Activated effector memory CD4-positive, alpha-beta T cell treated with Interleukin-2 at 50 U/mL for 16 hours (primary cell): ENCODE data around the gene ZNF292.
"Not testable (repeated sequence)": the region's sequence is repeated elsewhere in the genome, so short reads cannot be mapped to it uniquely, and the experiment has no call there.

Source experiments
- DNase-seq: peaks from one replicate; pipeline ENCODE4 v3.0.0-alpha.2; 2020

Gene ZNF292

DNA sequence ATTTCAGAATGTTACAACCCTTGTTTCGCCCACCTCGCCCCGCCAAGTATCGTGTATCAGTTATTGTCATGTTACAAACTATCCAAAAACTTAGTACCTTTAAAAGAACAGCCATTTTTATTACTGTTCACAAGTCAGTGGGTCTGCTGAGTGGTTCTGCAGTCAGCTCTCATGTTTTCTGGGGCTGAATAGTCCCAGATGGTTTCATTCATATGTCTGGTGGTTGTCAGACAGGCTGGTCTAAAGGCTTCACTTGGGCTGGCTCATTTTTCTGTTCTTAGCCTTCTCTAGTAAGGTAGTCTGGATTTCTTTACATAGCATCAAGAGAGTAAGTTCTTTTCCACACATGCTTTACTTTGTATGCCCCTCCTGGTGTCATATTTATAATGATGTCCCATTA is 8.6 kb downstream of the ZNF292 start:
- DNase-seq: no peak

DNA sequence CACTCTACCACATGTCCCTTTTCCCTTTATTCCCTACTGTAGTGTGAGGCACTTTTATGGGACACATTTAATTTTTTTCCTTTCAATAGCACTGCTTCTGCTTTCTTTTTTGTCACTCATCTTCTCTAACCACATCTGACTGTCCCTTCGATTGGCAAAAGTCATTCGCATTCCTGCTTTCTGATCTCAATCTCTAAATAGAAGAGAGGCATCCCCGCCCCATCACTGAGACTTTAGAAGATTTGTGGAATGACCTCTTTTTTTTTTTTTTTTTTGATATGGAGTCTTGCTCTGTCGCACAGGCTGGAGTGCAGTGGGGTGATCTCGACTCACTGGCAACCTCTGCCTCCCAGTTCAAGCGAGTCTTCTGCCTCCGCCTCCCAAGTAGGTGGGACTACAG is 9.1 kb downstream of the ZNF292 start:
- DNase-seq: no peak

DNA sequence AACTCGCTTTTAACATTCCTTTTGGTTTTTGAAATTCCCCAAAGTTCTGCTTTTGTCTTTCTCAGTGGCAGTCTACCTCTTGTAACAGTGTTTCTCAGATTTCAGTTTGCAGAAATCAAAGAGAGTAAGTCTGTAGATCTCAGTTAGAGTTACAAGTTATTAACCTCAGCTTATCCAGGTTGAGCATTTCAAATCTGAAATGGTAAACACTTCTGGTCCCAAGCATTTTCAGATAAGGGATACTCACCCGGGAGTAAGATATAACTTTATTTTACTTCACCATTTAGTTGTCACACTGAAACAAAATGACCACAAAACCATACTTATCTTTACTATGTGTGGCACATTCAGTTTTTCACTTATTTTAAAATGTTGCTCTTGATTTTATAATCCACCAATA is 9.8 kb downstream of the ZNF292 start:
- no peak for DNase-seq

DNA sequence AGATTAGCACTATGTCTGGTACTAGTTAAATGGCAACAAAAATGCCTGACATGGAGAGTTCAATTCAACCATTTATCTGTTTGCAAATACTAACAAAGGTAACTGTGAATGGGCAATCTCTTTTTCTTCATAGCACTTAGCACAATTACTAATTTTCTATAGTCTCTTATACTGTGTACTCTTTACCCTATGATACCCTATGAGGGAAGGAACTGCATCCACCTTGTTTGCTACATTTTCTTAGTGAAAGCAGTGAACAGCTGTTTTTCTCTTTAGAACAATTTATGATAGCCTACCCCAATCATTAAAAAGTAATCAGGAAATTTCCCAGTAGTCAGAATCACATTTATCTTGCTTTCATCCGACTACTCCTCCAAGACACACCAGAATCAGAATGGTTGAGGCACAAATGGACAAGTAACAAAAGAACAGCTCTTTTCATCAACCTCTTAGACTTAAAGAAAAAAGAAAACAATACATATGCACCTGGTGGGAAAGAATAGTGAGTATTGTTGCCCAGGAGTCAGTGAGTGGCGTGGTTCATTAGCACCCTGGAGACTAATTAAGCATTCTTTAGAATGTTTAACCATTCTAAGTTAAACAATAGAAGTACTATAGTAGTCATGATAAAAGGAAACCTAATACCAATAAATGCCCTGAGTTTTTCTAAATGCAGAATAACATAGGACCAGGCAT is 16.7 kb downstream of the ZNF292 start:
- no peak for DNase-seq

DNA sequence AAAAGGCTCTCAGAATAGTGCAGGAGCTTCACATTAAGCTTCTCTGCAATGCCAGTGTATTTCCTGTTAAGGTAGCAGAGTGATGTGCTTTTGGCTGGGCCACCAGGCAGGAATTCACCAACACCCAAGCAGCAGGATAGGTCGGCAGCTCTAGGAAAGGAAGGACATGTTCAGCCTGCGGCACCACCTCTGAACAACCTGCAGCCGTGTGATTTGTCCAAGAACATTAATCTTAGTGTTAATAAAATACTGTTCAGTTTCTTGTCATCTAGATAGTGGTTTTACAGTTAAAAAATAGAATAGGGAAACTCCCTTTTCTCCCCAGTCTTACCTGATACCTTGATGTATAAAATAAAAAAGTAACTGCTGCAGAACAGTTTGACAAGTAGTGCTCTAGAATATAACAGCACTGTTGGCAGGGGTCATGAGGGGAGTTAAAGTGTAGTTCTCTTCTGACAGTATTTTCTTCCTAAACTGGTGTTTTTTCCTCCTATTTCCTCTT is 18.8 kb downstream of the ZNF292 start:
- no peak for DNase-seq

DNA sequence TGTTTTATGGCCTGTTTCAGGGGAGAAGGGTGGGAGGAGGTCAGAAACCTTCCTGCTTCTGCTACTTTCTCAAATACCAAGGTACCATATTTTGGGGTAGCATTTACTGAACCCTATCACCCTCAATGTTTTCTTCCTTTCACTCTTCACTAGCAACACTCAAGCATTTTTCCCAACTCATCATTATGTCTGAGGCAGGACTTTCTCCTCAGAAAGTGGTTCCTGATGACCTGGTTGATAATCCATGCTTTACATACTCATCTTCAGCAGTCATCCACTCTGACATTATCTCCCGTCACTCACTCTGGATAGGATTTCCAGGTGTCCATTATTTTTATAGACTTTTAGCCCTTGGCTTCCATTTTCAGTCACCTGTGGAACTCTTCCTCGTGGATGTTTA is 21.1 kb downstream of the ZNF292 start:
- no peak for DNase-seq

DNA sequence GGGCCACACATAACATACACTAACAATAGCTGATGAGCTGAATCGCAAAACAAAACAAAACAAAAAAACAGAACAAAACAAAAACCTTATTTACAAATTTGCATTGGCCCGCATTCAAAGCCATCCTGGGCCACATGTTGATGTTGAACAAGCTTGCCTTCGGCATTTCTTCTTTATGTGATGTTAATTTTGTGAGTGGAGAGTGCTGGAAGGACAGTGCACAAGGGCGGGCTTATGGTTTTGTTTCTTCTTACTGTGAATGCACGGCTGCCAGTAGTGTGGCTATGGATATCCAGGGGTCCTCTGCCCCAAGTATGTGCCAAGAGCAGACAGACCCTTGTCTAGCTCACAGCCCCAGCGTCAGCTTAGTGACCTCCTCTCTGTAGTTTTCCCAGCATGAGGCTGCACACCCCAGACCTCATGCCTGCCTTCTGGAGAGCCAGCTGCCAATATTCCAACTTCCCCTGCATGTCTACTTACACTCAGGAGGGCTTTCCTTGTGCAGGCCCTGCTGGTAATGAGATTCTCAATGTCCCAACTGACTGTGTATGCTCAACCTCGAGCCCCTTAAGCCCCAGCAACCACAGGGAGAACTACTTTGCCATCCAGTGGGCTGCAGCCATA is 24.9 kb downstream of the ZNF292 start:
- DNase-seq: no peak

DNA sequence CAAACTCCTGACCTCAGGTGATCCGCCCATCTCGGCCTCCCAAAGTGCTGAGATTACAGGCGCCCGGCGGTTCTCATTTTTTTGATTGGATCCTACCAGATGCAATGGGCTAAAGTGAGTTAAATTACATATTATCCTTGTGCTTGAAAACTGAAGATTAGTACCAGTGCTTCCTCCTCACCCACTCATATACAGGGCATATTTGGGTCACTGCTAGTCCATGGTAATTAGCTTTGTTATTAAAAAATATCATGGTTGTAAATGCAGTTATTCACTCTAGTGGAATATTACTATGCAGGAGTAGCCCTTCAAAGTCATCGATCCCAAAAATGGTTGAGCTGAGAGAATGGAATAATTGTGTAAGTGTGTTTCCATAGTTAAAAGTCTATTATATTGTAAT is 26.5 kb downstream of the ZNF292 start:
- no peak for DNase-seq

DNA sequence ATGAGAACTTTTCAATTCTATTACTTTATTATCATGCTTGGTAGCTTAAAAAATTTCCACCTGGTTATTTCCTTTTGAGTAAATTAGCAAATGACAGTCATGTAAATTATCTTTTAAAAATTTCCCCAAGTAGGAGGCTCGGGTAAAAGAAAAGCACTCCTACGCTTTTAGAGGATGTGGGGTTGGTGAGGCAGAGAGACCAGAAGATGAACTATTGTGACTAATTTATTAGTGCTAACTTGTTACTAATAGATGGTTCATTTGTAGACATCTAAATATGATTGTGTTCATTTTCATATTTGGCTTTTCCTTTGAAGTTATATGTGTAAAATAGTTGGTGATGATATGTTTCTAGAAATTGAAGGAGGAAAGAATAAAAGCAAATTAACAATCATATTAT is 27.0 kb downstream of the ZNF292 start:
- DNase-seq: no peak

DNA sequence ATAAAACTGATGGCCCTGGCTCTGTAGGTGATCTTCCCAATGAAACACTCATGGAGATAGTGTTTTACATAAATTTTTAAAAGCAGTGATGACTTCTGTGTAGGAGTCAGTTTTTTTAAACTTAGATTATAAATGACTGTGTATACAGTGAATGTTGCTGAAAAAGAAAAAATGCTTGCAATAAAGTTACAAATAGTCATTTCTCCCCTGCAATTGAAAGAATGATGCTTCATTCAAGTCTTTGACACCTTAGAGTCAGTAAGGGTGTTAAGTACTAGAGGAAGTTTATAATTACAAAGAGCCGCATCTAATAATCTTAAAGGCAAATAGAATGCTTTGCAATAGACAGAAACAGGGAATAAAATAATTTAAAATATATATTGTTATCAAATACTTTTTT is 27.6 kb downstream of the ZNF292 start:
- DNase-seq: no peak

DNA sequence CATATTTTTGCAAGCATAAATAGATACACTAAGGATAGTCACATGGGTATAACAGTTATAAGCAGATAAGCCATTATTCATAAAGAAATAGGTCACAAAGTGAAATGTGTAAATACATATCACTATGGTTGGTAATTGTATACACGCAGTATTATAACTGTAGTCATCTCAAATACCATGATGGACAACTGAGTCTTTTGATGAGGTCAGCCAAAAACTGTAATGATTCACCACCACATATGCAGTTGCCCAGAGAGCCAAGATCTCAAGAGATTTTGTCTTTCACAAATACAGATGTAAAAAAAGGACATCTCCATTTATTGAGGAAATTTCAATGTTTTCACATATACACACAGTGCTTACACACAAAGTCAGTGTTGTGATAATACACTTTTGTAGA is 28.3 kb downstream of the ZNF292 start:
- DNase-seq: no peak

DNA sequence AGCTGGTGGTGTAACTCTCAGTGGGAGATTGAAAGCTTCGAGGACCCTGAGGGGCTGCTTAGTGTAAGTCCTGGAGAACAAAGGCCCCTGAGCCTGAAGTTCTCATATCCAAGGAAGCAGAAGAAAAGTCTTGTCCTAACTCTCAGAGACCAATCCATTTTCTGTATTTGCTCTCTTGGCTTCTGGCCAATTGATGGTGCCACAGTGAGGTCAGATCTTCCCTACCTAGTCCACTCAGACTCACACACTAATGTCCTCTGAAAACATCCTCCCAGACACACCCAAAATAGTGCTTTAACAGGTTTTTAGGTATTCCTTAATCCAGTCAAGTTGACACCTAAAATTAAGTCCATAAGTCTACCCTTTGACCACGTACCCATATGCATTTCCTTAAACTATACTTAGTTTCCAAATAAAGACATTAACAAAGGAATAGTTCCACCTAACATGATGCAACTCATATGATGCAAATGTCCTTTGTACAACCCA is 29.4 kb downstream of the ZNF292 start:
- no peak for DNase-seq

DNA sequence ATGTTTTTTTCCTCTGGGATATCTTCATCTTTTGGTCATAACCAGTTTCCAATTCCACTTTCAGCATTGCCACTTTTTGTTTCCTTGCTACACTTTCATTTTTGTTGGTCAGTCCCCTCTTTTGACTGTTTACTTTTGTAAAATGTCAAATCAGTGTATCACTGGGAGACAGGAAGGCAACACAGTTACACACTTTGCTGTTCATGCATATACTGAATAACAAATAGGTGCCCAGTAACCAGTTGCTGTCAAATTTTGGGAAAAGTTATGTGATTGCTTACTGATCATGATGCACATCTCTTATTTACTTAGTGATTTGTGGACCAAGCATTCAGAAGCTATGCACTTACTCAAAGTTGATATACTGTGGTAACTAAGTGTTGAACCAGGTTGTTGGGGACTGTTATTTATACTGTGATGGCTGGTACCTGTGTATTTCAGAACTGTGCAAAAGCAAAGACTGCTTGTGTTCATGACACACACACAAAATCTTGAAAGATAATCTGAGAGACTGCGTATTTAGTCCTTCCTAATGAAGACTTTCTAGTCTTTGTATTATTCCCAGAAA is 41.0 kb downstream of the ZNF292 start:
- no peak for DNase-seq

DNA sequence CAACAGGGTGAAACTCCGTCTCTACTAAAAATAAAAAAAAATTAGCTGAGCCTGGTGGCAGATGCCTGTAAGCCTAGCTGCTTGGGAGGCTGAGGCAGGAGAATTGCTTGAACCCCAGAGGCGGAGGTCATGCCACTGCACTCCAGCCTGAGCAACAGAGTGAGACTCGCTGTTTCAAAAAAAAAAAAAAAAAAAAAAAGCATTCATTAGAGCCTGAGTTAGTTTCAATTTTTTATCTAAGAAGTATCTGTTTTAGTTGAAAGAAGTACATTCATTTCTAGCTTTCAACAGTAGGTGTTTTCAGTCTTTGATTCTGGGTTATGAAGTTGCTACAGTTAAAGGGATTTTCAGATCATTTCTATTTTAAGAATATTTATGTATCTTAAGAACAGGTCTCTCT is 42.2 kb downstream of the ZNF292 start:
- DNase-seq: no peak

DNA sequence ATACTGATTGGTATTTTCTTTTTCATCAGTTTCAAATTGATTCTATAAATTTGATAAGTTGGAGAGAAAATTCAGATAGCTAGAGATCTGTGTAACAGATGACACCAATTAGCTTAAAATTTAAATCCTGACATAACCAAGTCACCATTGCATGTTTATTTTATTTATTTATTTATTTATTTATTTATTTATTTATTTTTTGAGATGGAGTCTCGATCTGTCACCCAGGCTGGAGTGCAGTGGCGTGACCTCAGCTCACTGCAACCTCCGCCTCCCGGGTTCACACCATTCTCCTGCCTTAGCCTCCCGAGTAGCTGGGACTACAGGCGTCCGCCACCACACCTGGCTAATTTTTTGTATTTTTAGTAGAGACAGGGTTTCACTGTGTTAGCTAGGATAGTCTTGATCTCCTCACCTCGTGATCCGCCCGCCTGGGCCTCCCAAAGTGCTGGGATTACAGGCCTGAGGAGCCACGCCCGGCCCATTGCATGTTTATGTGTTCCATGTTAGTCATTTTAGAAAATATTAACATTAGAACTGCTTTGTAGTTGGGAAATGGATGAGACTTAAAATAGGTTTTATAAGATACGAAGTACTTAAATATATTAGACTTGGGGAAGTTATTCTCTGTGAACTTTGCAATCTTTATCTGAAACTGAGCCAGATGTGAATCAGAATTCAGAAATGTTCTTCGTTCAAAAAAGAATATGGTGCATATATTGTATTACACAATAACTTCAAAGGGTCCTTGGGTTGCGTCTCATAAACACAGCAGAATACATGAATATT is 42.9 kb downstream of the ZNF292 start:
- DNase-seq: not testable (repeated sequence)

DNA sequence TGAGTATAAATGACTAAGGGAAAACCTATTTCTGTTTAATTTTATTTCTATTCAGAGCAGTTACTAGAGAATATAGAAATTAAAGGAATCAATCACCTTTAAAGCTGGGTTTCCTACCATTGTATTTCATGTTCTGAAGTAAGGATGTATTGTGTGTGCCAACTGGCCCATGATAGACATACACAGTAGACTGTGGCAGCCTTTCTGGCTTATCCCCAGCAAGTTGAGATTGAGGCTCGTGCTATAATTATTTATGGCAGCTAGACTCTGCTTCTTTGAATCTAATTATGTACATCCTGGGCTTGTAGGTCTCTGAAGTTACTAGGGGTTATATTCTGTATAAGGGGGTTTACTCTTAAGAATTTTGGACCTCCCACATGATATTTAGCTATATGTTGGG is 44.4 kb downstream of the ZNF292 start:
- DNase-seq: no peak

DNA sequence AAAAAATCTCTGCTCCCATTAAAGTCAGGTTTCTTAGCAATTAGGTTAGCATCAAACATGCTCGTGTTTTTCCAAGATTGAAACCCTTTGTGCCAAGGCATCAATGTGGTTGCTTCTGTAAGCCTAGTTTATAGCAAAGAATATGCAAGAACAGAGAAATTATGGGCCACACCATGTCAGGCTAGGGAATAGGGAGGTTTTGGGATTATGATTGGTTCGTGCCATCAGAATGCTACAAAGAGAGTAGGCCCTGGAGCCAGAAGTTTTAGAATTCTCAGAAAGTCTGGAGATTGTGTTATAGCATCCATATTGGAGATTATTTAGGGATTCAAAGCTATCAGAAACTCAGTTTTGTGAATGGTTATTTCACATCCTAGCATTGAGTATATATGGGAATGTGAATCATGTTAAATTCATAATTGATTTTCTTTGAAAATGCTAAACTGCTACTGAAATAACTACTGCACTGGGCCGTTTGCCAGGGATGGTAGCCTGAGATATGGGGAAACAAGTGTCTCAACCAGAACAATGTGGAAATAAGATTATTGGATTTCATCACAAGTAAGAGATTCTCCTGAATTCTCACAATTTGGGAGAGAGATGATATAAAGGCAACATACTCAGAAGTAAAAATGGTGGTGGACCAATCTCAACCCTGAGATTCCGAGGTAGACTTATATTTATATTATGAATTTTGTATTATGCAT is 45.3 kb downstream of the ZNF292 start:
- DNase-seq: no peak

DNA sequence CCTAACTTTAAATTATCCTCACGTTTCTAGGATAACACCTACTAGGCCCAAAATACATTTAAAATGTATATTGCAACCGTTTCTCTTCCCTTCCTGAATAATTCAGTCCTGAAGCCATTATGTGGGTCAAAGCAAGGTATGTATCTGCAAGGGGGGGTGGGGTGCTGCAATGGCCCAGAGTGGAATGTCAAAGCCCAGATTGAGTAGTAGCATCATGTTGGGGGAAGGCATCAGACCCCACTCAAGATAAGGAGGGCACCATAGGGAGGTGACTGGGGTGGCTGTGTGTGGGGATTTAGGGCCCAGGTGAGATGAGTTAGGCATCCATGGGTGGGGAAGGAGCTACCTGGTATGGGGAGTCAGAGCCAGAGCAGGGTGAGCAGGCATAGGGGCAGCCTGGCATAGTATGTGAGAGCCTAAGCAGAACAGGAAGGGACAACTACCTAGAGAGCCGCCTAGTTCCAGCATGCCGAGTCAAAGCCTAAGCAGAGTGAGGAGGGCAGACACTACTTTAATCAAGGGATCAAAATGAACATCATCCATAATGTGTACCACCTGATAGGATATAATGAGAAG is 48.2 kb downstream of the ZNF292 start:
- DNase-seq: no peak

DNA sequence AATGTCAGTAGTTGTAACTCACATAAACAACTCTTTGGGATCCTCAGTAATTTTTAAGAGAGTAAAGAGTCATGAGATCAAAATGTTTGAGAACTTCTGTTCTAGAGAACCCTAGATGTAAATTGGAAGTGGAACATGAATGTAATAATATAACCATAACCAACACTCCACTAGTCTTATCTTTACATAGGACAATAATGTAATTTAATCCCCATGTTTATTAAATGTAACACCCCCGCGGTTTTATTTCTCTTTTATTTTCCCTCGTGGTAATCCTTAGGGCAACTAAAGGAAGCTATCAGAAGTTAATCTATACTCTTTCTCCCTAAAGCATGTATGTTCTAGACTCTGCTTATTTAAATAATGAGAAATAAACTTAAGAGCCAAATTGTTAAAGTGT is 54.4 kb downstream of the ZNF292 start:
- DNase-seq: no peak

DNA sequence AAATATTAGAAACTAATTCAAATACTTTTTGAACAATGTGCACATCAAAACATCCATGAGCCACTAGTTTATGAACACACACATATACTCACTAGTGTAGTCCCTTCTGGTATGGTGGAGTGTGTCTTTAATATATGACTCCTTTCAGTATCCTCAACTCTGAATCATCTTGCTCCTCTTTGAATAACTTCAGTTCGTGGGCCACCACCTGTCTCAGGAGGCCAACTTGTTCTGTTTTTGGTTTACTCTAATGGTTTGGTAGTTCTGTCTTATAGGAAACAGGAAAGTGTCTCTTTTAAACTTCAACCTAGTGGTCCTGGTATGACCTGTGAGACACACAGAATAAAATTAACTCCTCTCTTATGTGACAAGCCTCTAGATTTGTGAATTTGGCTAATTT is 55.6 kb downstream of the ZNF292 start:
- no peak for DNase-seq

DNA sequence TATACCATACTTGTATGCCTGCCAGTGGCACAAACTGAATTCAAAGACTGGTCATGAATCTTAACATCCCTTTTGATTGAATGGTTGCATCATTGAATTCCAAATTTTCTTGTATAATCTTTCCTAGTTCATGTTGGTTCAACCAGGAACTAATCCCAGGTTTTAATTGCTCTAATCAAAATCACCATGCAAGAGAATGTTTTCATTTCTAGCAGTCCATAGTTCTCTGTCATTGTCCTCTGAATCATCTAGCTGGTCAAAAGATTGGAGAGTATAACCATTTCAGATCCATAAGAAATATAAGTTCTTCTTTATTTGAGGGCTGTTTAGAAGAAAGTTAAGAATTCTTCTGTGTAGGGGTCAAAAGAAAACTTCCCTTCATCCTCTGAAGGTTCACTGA is 57.2 kb downstream of the ZNF292 start:
- DNase-seq: no peak

DNA sequence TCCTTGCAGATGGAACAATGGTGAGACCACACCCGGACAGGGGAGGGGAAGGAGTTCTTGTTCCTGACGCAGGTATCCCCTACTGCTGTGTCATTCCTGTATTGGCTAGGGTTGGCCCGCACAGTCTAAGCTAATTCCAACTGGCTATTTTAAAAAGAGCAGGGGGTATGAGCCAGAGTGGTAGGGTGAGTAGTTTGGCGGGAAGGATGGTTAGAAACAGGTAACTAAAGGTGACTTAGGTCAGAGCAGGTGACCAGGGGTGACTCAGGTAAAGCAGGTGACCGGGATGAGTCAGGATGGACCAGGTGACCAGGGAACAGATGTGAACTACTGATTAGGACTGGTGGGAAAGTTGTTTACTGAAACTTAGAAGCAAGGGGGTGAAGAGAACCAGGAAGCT is 58.0 kb downstream of the ZNF292 start:
- DNase-seq: no peak

DNA sequence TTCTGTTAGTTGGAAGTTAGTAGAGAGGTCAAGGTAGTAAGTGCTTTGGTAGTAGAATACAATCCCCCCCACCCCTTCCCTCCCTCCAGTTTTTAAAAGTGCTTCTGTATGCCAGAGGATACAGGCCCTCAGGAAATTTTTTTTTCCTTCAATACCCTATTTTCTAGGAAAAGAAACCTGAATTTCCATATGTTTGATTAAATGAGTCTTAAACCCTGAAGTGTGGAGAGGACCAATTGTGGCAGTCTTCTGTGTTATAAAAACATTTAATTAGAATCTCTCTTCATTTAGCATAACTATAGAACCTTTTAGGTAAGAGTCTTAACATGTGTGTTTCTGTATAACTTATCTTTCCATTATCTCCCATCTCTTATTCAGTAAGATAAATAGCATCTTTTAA is 59.5 kb downstream of the ZNF292 start:
- DNase-seq: no peak
